ENCODE data around the gene RSF1. TPM values are rescaled to one million over a fixed set of nuclear protein-coding genes. Genes with fewer than 3 reads are reported as not detected.

The RSF1 gene
- total RNA-seq, 2 experiments from 2014 or later = 33.5 to 78.8 TPM

GRCh38 chr11:77644887-77645286, 175.6 kb downstream of the RSF1 start:
- H3K9me2 ChIP-seq (ENCODE audit: insufficient read depth, low read length) = no peaks in the 10 kb centered on the region
- peaks cover 18% of the 10 kb centered on the region; the same call in 1 of the 2 replicates for H3K9me3 ChIP-seq (ENCODE audit: low read length)
- ChIA-PET POLR2A (no interaction called here), CTCF (ENCODE audit: unreplicated experiment) (no interaction called here)
- H3K79me2 ChIP-seq (ENCODE audit: insufficient read depth, low read depth, low read length) = no peaks in the 10 kb centered on the region
- BruUV-seq (replicated peaks) = no TSS peak
- no peaks in the 10 kb centered on the region for H3K4me1 ChIP-seq (ENCODE audit: insufficient read depth, low read length, poor library complexity, severe bottlenecking)
- no peaks in the 10 kb centered on the region for H4K20me1 ChIP-seq (ENCODE audit: insufficient read depth, low read length)
- no peak overlapping the region for H3K4me2 ChIP-seq (ENCODE audit: low read length)
- H2AFZ ChIP-seq (ENCODE audit: low read length) = no peak overlapping the region
- TF ChIP-seq CTCF (conservative IDR thresholded peaks at IDR 0.05; ENCODE audit: low read length) (no peak), EZH2phosphoT487 (IDR thresholded peaks at IDR 0.05; ENCODE audit: borderline replicate concordance, low read depth, low read length) (no peak)
- intact Hi-C loops (cut with micrococcal nuclease; ENCODE audit: unreplicated experiment) = no loop called here
- H3K36me3 ChIP-seq (ENCODE audit: insufficient read depth, low read length) = no peaks in the 10 kb centered on the region
- DNase-seq (ENCODE audit: low spot score) = no peak
- no peak overlapping the region for H3K27ac ChIP-seq (ENCODE audit: low read depth, low read length, poor library complexity, severe bottlenecking)
- H3K4me3 ChIP-seq (ENCODE audit: low read depth, low read length, poor library complexity, severe bottlenecking) = no peak overlapping the region

- Histone ChIP-seq H3K4me1 (ENCODE audit: insufficient read depth, low read length, poor library complexity, severe bottlenecking) (peaks cover 6% of the 10 kb centered on the region), H2AFZ (ENCODE audit: low read length) (no peak overlapping the region), H4K20me1 (ENCODE audit: insufficient read depth, low read length) (no peaks in the 10 kb centered on the region), H3K9me3 (ENCODE audit: low read length) (peaks cover 18% of the 10 kb centered on the region; the same call in 1 of the 2 replicates), H3K4me2 (ENCODE audit: low read length) (no peak overlapping the region), H3K27ac (ENCODE audit: low read depth, low read length, poor library complexity, severe bottlenecking) (no peak overlapping the region), H3K9me2 (ENCODE audit: insufficient read depth, low read length) (no peaks in the 10 kb centered on the region), H3K4me3 (ENCODE audit: low read depth, low read length, poor library complexity, severe bottlenecking) (no peak overlapping the region), H3K36me3 (ENCODE audit: insufficient read depth, low read length) (no peaks in the 10 kb centered on the region; the same call in 1 of the 2 replicates), H3K79me2 (ENCODE audit: insufficient read depth, low read depth, low read length) (peaks cover 3% of the 10 kb centered on the region; the same call in 1 of the 2 replicates)
- no peak for DNase-seq (ENCODE audit: low spot score)
- CTCF ChIA-PET (ENCODE audit: unreplicated experiment) = no interaction called here
- BruUV-seq (replicated peaks) = no TSS peak
- POLR2A ChIA-PET = interaction anchor here (0.7 kb wide), 2 partner anchors 56 to 1283 kb away, joined by 3 read pairs; no protein-coding TSS in a partner anchor
- no peak for TF ChIP-seq EZH2phosphoT487 (IDR thresholded peaks at IDR 0.05; ENCODE audit: borderline replicate concordance, low read depth, low read length)
- no peak for TF ChIP-seq CTCF (conservative IDR thresholded peaks at IDR 0.05; ENCODE audit: low read length)
- intact Hi-C loops (cut with micrococcal nuclease; ENCODE audit: unreplicated experiment) = no loop called here
These were observed 178.3 kb downstream of the RSF1 start for GRCh38 chr11:77642228-77642627.

GRCh38 chr11:77637345-77638165, 183.0 kb downstream of the RSF1 start, which contains the start of gene CLNS1A:
Gene CLNS1A (minus strand): TSS chr11:77637794. CDS start chr11:77637714, 80 bp downstream.
- POLR2A ChIA-PET = interaction anchor here (0.6 to 1.4 kb wide), 2 partner anchors 33 to 352 kb away, joined by 3 to 4 read pairs; no protein-coding TSS in a partner anchor

More at GRCh38 chr11:77637345-77638165, 183.0 kb downstream of the RSF1 start, which contains the start of gene CLNS1A:
- H3K9me2 ChIP-seq (ENCODE audit: insufficient read depth, low read length) = no peaks in the 10 kb centered on the region
- H3K79me2 ChIP-seq (ENCODE audit: insufficient read depth, low read depth, low read length) = peaks cover 46% of the 10 kb centered on the region
- peaks cover 31% of the 10 kb centered on the region for H3K36me3 ChIP-seq (ENCODE audit: insufficient read depth, low read length)
- H3K4me1 ChIP-seq (ENCODE audit: insufficient read depth, low read length, poor library complexity, severe bottlenecking) = peaks cover 12% of the 10 kb centered on the region
- CTCF ChIA-PET (ENCODE audit: unreplicated experiment) = no interaction called here
- peak within 1 kb of the TSS; percentile 98 for H2AFZ ChIP-seq (ENCODE audit: low read length)
- DNase-seq (ENCODE audit: low spot score) = peak; percentile 92
- peak within 1 kb of the TSS; percentile 96 for H3K4me3 ChIP-seq (ENCODE audit: low read depth, low read length, poor library complexity, severe bottlenecking)
- H3K27ac ChIP-seq (ENCODE audit: low read depth, low read length, poor library complexity, severe bottlenecking) = peak within 1 kb of the TSS; percentile 59
- intact Hi-C loops (cut with micrococcal nuclease; ENCODE audit: unreplicated experiment) = loop anchor here (1.0 to 2.0 kb wide), 2 partner anchors 183 to 357 kb away; partner anchors contain the start of genes AAMDC, INTS4 and RSF1
- no peaks in the 10 kb centered on the region for H4K20me1 ChIP-seq (ENCODE audit: insufficient read depth, low read length)
- H3K4me2 ChIP-seq (ENCODE audit: low read length) = peak within 1 kb of the TSS; percentile 90
- TF ChIP-seq EZH2phosphoT487 (IDR thresholded peaks at IDR 0.05; ENCODE audit: borderline replicate concordance, low read depth, low read length) = no peak
- no TSS peak for BruUV-seq (replicated peaks)
- peaks cover 23% of the 10 kb centered on the region for H3K9me3 ChIP-seq (ENCODE audit: low read length)

Data from OCI-LY7 (cell line).